Measurements from ENCODE around the gene CEP19.
A peak's percentile ranks its signal among the peaks of the same experiment; 100 is the strongest.

CEP19 gene

GRCh38 chr3:196739671-196740480 is 27.8 kb upstream of the CEP19 start, which contains the start of gene PAK2:
Gene PAK2 (plus strand): TSS chr3:196739857. CDS start chr3:196782647, 42,790 bp downstream.
- Histone ChIP-seq H3K4me3 (ENCODE audit: low read depth, low read length) (peak within 1 kb of the TSS; percentile 98), H3K27me3 (ENCODE audit: control insufficient read depth, insufficient read depth, low read length) (no peaks in the 10 kb centered on the region), H3K36me3 (ENCODE audit: control insufficient read depth, insufficient read depth, low read length) (no peaks in the 10 kb centered on the region), H2AFZ (peak within 1 kb of the TSS; percentile 81), H3K9me3 (ENCODE audit: control insufficient read depth, low read length) (no peaks in the 10 kb centered on the region), H3K4me1 (peaks cover 7% of the 10 kb centered on the region), H3K4me2 (ENCODE audit: low read length) (peak within 1 kb of the TSS; percentile 88), H3K27ac (peak within 1 kb of the TSS; percentile 86), H3K9ac (peak within 1 kb of the TSS; percentile 71), H3K79me2 (peaks cover 23% of the 10 kb centered on the region)
- peak; percentile 13 for TF ChIP-seq CTCF (IDR thresholded peaks at IDR 0.05)

DNA sequence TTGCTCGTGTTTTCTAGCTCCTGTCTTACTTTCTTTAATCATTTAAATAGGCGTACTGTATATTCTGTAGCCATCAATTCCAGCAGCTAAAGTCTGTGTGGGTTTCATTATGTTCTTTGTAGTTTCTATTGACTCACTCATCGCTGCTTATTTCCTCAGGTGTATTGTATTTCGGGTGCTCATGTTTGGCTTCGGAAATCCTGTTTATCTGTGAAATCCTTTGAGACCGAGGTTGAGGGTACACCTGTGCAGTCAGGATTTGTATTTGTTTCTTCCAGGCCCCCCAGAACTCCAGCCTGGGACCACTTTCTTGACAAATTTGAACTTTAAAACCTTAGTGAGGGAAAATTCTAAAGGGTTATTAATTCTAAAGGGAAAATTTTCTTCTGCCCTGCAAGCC is 25.6 kb upstream of the CEP19 start:
- TF ChIP-seq CTCF (IDR thresholded peaks at IDR 0.05): no peak
- Histone ChIP-seq H3K79me2 (peaks cover 12% of the 10 kb centered on the region), H3K27ac (no peak overlapping the region), H3K36me3 (ENCODE audit: control insufficient read depth, insufficient read depth, low read length) (no peaks in the 10 kb centered on the region), H2AFZ (no peak overlapping the region), H3K9me3 (ENCODE audit: control insufficient read depth, low read length) (no peaks in the 10 kb centered on the region), H3K4me3 (ENCODE audit: low read depth, low read length) (no peak overlapping the region), H3K4me2 (ENCODE audit: low read length) (no peak overlapping the region), H3K9ac (no peak overlapping the region), H3K27me3 (ENCODE audit: control insufficient read depth, insufficient read depth, low read length) (no peaks in the 10 kb centered on the region), H3K4me1 (peaks cover 7% of the 10 kb centered on the region)

GRCh38 chr3:196736670-196737374 is 24.8 kb upstream of the CEP19 start:
- Histone ChIP-seq H3K36me3 (ENCODE audit: control insufficient read depth, insufficient read depth, low read length) (no peaks in the 10 kb centered on the region), H3K27ac (no peak overlapping the region), H3K27me3 (ENCODE audit: control insufficient read depth, insufficient read depth, low read length) (no peaks in the 10 kb centered on the region), H3K9me3 (ENCODE audit: control insufficient read depth, low read length) (no peaks in the 10 kb centered on the region), H2AFZ (no peak overlapping the region), H3K9ac (no peak overlapping the region), H3K79me2 (peaks cover 7% of the 10 kb centered on the region), H3K4me3 (ENCODE audit: low read depth, low read length) (no peak overlapping the region), H3K4me1 (peaks cover 7% of the 10 kb centered on the region), H3K4me2 (ENCODE audit: low read length) (no peak overlapping the region)
- no peak for TF ChIP-seq CTCF (IDR thresholded peaks at IDR 0.05)

DNA sequence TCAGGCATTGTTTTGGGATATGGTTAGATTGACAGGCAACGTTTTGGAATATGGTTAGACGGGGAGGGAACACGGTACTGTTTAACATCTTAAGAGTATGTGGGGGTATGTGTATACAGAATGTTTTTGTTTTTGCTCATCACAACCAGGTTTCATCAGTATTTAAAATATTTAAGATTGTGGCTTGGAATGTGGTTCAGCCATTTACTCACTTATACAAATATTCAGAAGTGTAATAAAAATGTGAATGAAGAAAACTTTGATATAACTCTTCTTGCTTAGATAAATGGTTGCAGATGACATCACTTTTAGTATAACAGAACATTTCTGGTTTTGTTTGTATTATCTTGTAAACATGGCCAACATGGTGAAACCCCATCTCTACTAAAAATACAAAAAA is 23.7 kb upstream of the CEP19 start:
- H2AFZ ChIP-seq: no peak overlapping the region
- no peak overlapping the region for H3K4me2 ChIP-seq (ENCODE audit: low read length)
- TF ChIP-seq CTCF (IDR thresholded peaks at IDR 0.05): no peak

More for the DNA sequence above, 23.7 kb upstream of the CEP19 start:
- Histone ChIP-seq H3K27me3 (ENCODE audit: control insufficient read depth, insufficient read depth, low read length) (no peaks in the 10 kb centered on the region), H3K4me1 (no peaks in the 10 kb centered on the region), H3K27ac (no peak overlapping the region), H3K9me3 (ENCODE audit: control insufficient read depth, low read length) (no peaks in the 10 kb centered on the region), H3K4me3 (ENCODE audit: low read depth, low read length) (no peak overlapping the region), H3K9ac (no peak overlapping the region), H3K36me3 (ENCODE audit: control insufficient read depth, insufficient read depth, low read length) (no peaks in the 10 kb centered on the region), H3K79me2 (no peaks in the 10 kb centered on the region)
